Osteocyte (in vitro differentiated cells): ENCODE measurements around the gene CCDC80. TPM values are rescaled to one million over a fixed set of nuclear protein-coding genes. Genes with fewer than 3 reads are reported as not detected.

Experiments
- DNase-seq: peaks from one replicate; pipeline ENCODE4 v3.0.0; 2021; ENCODE audit warnings: mixed read lengths; ENCODE audit not compliant: unreplicated experiment; ENCODE audit errors: extremely low spot score
- H3K27ac Mint-ChIP-seq: one replicate; pipeline ENCODE4 v1.8.0; 2021; ENCODE audit warnings: mild to moderate bottlenecking, mixed read lengths; ENCODE audit not compliant: unreplicated experiment
- H3K27me3 Mint-ChIP-seq: one replicate; pipeline ENCODE4 v1.8.0; 2021; ENCODE audit warnings: mixed read lengths; ENCODE audit not compliant: unreplicated experiment
- H3K36me3 Mint-ChIP-seq: one replicate; pipeline ENCODE4 v1.8.0; 2021; ENCODE audit warnings: mixed read lengths; ENCODE audit not compliant: unreplicated experiment
- H3K4me1 Mint-ChIP-seq: one replicate; pipeline ENCODE4 v1.8.0; 2021; ENCODE audit warnings: mixed read lengths; ENCODE audit not compliant: unreplicated experiment
- H3K4me3 Mint-ChIP-seq: one replicate; pipeline ENCODE4 v1.8.0; 2021; ENCODE audit warnings: mild to moderate bottlenecking, moderate library complexity, mixed read lengths; ENCODE audit not compliant: unreplicated experiment
- H3K9me3 Mint-ChIP-seq: one replicate; pipeline ENCODE4 v1.8.0; 2021; ENCODE audit warnings: mixed read lengths; ENCODE audit not compliant: unreplicated experiment
- total RNA-seq: library from RNA; stranded (reverse); gene quantifications from 2 replicates; pipeline ENCODE4 v1.2.1, GENCODE V29; 2021
- TF ChIP-seq, protein P1 (sequence below): fragments of 200-600 bp; sonication (generic); IDR thresholded peaks from 2 replicates; pipeline ENCODE4 v1.5.0; 2021; ENCODE audit warnings: antibody characterized with exemption, mild to moderate bottlenecking, moderate library complexity

Gene CCDC80
- total RNA-seq, 1 donor from 2014 or later, result 1,760 TPM

DNA sequence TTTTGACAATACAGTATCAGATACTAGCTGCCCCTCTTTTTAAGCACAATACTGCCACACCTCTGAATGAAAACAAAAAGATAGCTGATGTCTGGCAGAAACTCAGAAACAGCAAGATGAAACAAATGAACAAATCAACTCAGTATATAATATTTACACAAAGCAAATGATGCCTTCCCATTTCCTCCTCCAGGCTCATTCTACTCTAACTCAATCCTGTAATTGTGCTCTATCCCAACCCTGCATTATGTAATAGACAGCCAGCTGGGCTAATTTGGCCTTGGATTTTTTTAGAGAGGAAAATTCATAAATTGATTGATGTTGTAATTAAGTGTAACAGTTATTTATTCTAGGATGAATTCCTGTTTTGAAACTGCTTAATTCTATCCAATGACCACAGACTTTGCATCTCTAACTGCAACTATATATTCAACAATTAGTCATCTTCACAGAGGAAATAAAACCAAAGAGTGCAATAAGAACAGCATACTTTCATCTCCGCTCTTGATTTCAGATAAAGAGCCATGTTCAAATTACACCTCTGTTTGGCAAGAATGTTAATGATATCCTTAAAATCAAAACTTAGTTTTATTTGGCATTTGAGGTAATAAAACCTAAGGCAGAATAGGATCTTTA is 85.3 kb downstream of the CCDC80 start:
- Mint-ChIP-seq H3K9me3 (no peaks in the 10 kb centered on the region), H3K27me3 (no peaks in the 10 kb centered on the region), H3K36me3 (peaks cover 15% of the 10 kb centered on the region), H3K4me1 (peaks cover 22% of the 10 kb centered on the region), H3K4me3 (no peak overlapping the region), H3K27ac (no peak overlapping the region)
- DNase-seq, result no peak
- TF ChIP-seq, protein P1, sequence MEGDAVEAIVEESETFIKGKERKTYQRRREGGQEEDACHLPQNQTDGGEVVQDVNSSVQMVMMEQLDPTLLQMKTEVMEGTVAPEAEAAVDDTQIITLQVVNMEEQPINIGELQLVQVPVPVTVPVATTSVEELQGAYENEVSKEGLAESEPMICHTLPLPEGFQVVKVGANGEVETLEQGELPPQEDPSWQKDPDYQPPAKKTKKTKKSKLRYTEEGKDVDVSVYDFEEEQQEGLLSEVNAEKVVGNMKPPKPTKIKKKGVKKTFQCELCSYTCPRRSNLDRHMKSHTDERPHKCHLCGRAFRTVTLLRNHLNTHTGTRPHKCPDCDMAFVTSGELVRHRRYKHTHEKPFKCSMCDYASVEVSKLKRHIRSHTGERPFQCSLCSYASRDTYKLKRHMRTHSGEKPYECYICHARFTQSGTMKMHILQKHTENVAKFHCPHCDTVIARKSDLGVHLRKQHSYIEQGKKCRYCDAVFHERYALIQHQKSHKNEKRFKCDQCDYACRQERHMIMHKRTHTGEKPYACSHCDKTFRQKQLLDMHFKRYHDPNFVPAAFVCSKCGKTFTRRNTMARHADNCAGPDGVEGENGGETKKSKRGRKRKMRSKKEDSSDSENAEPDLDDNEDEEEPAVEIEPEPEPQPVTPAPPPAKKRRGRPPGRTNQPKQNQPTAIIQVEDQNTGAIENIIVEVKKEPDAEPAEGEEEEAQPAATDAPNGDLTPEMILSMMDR, result no peak

DNA sequence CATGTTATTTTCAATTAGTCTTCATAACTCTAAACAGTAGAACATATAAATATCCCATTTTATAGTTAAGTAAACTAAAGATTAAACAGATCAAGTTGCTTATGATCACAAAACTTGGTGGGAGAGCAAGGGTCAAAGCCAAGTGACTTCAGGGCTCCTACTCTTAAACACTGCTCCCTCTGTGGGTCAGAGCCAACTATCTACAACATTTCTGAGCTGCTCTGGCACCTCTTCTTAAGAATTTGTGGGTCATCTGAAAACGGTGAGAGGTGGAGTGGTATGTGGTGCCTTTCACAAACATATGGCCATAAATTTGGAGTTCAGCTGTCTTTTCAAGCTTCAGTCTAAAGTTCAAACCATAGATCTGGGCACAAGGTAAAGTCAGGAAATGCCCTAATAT is 90.1 kb downstream of the CCDC80 start:
- Mint-ChIP-seq H3K27me3 (no peaks in the 10 kb centered on the region), H3K4me3 (no peak overlapping the region), H3K9me3 (no peaks in the 10 kb centered on the region), H3K4me1 (peaks cover 5% of the 10 kb centered on the region), H3K27ac (no peak overlapping the region), H3K36me3 (peaks cover 22% of the 10 kb centered on the region)
- no peak for DNase-seq
- TF ChIP-seq, protein P1, result no peak

Other genes with a start within 250 kb of the CCDC80 start
- not detected in 2 replicates for gene BTLA, start 141.7 kb downstream of the CCDC80 start, total RNA-seq
- 39.8 and 46.3 TPM in 2 replicates for gene ATG3, start 79.2 kb downstream of the CCDC80 start, total RNA-seq
- 51.4 and 51.6 TPM in 2 replicates for gene SLC35A5, start 79.1 kb downstream of the CCDC80 start, total RNA-seq
- gene CD200R1L, start 205.7 kb upstream of the CCDC80 start, total RNA-seq, result not detected in 2 replicates